Measurements from ENCODE around the gene PLET1.

The PLET1 gene

GRCh38 chr11:112280268-112281126 is 19.8 kb upstream of the PLET1 start:
- peak; percentile 93 for DNase-seq

- peak; percentile 85 for DNase-seq
Measured at GRCh38 chr11:112279901-112280267, 19.2 kb upstream of the PLET1 start.

GRCh38 chr11:112278803-112279202 is 18.1 kb upstream of the PLET1 start:
- peak; percentile 58 for DNase-seq

GRCh38 chr11:112277941-112278340 is 17.3 kb upstream of the PLET1 start:
- no peak for DNase-seq

GRCh38 chr11:112277029-112277428 is 16.4 kb upstream of the PLET1 start:
- DNase-seq = no peak

- DNase-seq = no peak
Measured at GRCh38 chr11:112274007-112274783, 13.5 kb upstream of the PLET1 start.

- no peak for DNase-seq
Measured at GRCh38 chr11:112273066-112273465, 12.4 kb upstream of the PLET1 start.

GRCh38 chr11:112271242-112271641 is 10.6 kb upstream of the PLET1 start:
- DNase-seq = no peak

GRCh38 chr11:112270551-112271180 is 10.0 kb upstream of the PLET1 start:
- peak; percentile 44 for DNase-seq

- no peak for DNase-seq
Measured at GRCh38 chr11:112269139-112269538, 8.5 kb upstream of the PLET1 start.

GRCh38 chr11:112268406-112268805 is 7.7 kb upstream of the PLET1 start:
- DNase-seq = no peak

- no peak for DNase-seq
Measured at GRCh38 chr11:112267188-112267591, 6.5 kb upstream of the PLET1 start.

- DNase-seq = no peak
Measured at GRCh38 chr11:112266410-112266778, 5.7 kb upstream of the PLET1 start.

- DNase-seq = no peak
Measured at GRCh38 chr11:112265659-112266409, 5.2 kb upstream of the PLET1 start.

GRCh38 chr11:112255067-112255720 is 5.5 kb downstream of the PLET1 start:
- DNase-seq = peak; percentile 44

- no peak for DNase-seq
Measured at GRCh38 chr11:112253605-112254242, 6.9 kb downstream of the PLET1 start.

- no peak for DNase-seq
Measured at GRCh38 chr11:112249871-112250610, 10.6 kb downstream of the PLET1 start.

GRCh38 chr11:112248201-112248600 is 12.5 kb downstream of the PLET1 start:
- DNase-seq = peak; percentile 30

GRCh38 chr11:112247201-112247600 is 13.5 kb downstream of the PLET1 start:
- no peak for DNase-seq

- no peak for DNase-seq
Measured at GRCh38 chr11:112241486-112241885, 19.2 kb downstream of the PLET1 start.

- no peak for DNase-seq
Measured at GRCh38 chr11:112238041-112238440, 22.6 kb downstream of the PLET1 start.
